ENCODE results near the gene DNAH14.

- no peak for TF ChIP-seq JUND (IDR thresholded peaks at IDR 0.05)
- TF ChIP-seq POLR2A (IDR thresholded peaks at IDR 0.05; ENCODE audit: borderline replicate concordance, extremely low read depth, insufficient read depth, insufficient read length) = no peak
- no peak for TF ChIP-seq CTCF (IDR thresholded peaks at IDR 0.05 in 2 of 3, conservative IDR thresholded peaks at IDR 0.05 in 1 of 3; ENCODE audit: borderline replicate concordance in 1 of 3, insufficient read depth in 1 of 3, low read depth in 2 of 3, low read length in 2 of 3)
Measured at GRCh38 chr1:225407755-225408154, 478.3 kb downstream of the DNAH14 start.
